Measurements from ENCODE around the gene TIMM29. TPM values are rescaled to one million over a fixed set of nuclear protein-coding genes. Genes with fewer than 3 reads are reported as not detected.

TIMM29 gene
- total and polyA plus RNA-seq, 8 donors = 7.8 to 11.6 (median 10.1) TPM

GRCh38 chr19:10891405-10892086 is 37.1 kb upstream of the TIMM29 start:
- peaks cover 0 to 8% (median 0%) of the 10 kb centered on the region in 3 donors for H3K4me1 ChIP-seq
- no peak overlapping the region for H3K4me3 ChIP-seq
- no peaks in the 10 kb centered on the region for H3K27me3 ChIP-seq
- no peaks in the 10 kb centered on the region for H3K36me3 ChIP-seq
- no peak for FAIRE-seq
- H3K9me3 ChIP-seq = no peaks in the 10 kb centered on the region
- ATAC-seq = peak; percentile 22 to 88 (median 39)
- 61 to 68% methylated on average over 21 of the region's 21 CpGs for WGBS, 2 donors
- intact Hi-C loops (cut with DNase I) = no loop called here
- TF ChIP-seq CTCF (IDR thresholded peaks at IDR 0.05) = no peak
- peak in 1 of 6 donors; percentile 49 for DNase-seq
- H3K27ac ChIP-seq = peak overlapping the region in 2 of 4 donors; percentile 2 to 44

- ATAC-seq (no peak), DNase-seq (no peak), FAIRE-seq (no peak)
- Histone ChIP-seq H3K27me3 (no peaks in the 10 kb centered on the region), H3K4me3 (no peak overlapping the region), H3K36me3 (no peaks in the 10 kb centered on the region), H3K9me3 (no peaks in the 10 kb centered on the region), H3K27ac (no peak overlapping the region), H3K4me1 (peaks cover 0 to 15% (median 0%) of the 10 kb centered on the region in 3 donors)
- intact Hi-C loops (cut with DNase I) = no loop called here
- no peak for TF ChIP-seq CTCF (IDR thresholded peaks at IDR 0.05)
- 87 to 92% methylated on average over 13 of the region's 13 CpGs for WGBS, 2 donors
Measured at GRCh38 chr19:10892256-10892655, 36.4 kb upstream of the TIMM29 start.

GRCh38 chr19:10894911-10895213 is 33.7 kb upstream of the TIMM29 start:
- no peak overlapping the region for H3K27ac ChIP-seq
- H3K9me3 ChIP-seq = no peaks in the 10 kb centered on the region
- WGBS, 2 donors = 90 to 94% methylated on average over 7 of the region's 7 CpGs
- ATAC-seq = no peak
- TF ChIP-seq CTCF (IDR thresholded peaks at IDR 0.05) = no peak
- no peak for DNase-seq
- no peaks in the 10 kb centered on the region for H3K27me3 ChIP-seq
- H3K4me1 ChIP-seq = peaks cover 0 to 31% (median 7%) of the 10 kb centered on the region in 3 donors
- no peak for FAIRE-seq
- no peaks in the 10 kb centered on the region for H3K36me3 ChIP-seq
- intact Hi-C loops (cut with DNase I) = no loop called here
- no peak overlapping the region for H3K4me3 ChIP-seq

GRCh38 chr19:10895363-10895762 is 33.2 kb upstream of the TIMM29 start:
- no peak overlapping the region for H3K27ac ChIP-seq
- no peaks in the 10 kb centered on the region for H3K27me3 ChIP-seq
- no peak overlapping the region for H3K4me3 ChIP-seq
- FAIRE-seq = no peak
- intact Hi-C loops (cut with DNase I) = no loop called here
- H3K9me3 ChIP-seq = no peaks in the 10 kb centered on the region
- no peaks in the 10 kb centered on the region for H3K36me3 ChIP-seq
- TF ChIP-seq CTCF (IDR thresholded peaks at IDR 0.05) = no peak
- 82 to 83% methylated on average over 6 of the region's 6 CpGs for WGBS, 2 donors
- no peak for ATAC-seq
- DNase-seq = no peak
- H3K4me1 ChIP-seq = peaks cover 0 to 31% (median 7%) of the 10 kb centered on the region in 3 donors

- DNase-seq = no peak
- no peaks in the 10 kb centered on the region for H3K36me3 ChIP-seq
- no peaks in the 10 kb centered on the region for H3K9me3 ChIP-seq
- no peak for FAIRE-seq
- WGBS, 2 donors = 90 to 95% methylated on average over 12 of the region's 12 CpGs
- ATAC-seq = no peak
- H3K4me1 ChIP-seq = peaks cover 0 to 29% (median 7%) of the 10 kb centered on the region in 3 donors
- no peak for TF ChIP-seq CTCF (IDR thresholded peaks at IDR 0.05)
- H3K4me3 ChIP-seq = no peak overlapping the region
- no peak overlapping the region for H3K27ac ChIP-seq
- no peaks in the 10 kb centered on the region for H3K27me3 ChIP-seq
- intact Hi-C loops (cut with DNase I) = no loop called here
Measured at GRCh38 chr19:10895920-10896319, 32.7 kb upstream of the TIMM29 start.

All from pancreas (tissue), 10 donors.